Stimulated activated naive CD4-positive, alpha-beta T cell (primary cell): ENCODE data around the gene CLSTN1.

Source experiments
- DNase-seq, 6 experiments: peaks; one replicate each; lab custom pipeline; 2025; lab: John Stamatoyannopoulos, UW

Gene CLSTN1

GRCh38 chr1:9680828-9681227 lies 142.9 kb downstream of the CLSTN1 start:
- DNase-seq, result no peak

- DNase-seq, result no peak
Observed at GRCh38 chr1:9680091-9680490, 143.7 kb downstream of the CLSTN1 start.
